GM23248 (cell line): ENCODE results near the gene POLD3. TPM values are rescaled to one million over a fixed set of nuclear protein-coding genes. Genes with fewer than 3 reads are reported as not detected.
"Not testable (repeated sequence)": the region's sequence is repeated elsewhere in the genome, so short reads cannot be mapped to it uniquely, and the experiment has no call there.

Experiments used
- DNase-seq: peaks from one replicate; pipeline ENCODE4 v3.0.0-alpha.2; 2015
- H2AFZ ChIP-seq: fragments of 200-600 bp; sonication (generic); 2 replicates; pipeline ENCODE4 v1.6.1; 2016; ENCODE audit warnings: antibody characterized with exemption
- H3F3A ChIP-seq: fragments of 200-600 bp; sonication (generic); 2 replicates; pipeline ENCODE4 v1.6.1; 2016; ENCODE audit warnings: mild to moderate bottlenecking, antibody characterized with exemption, mixed run types; ENCODE audit not compliant: insufficient read depth
- H3K27ac ChIP-seq: fragments of 200-600 bp; sonication (generic); 2 replicates; pipeline ENCODE4 v1.5.1; 2016; ENCODE audit warnings: mild to moderate bottlenecking
- H3K27me3 ChIP-seq: fragments of 200-600 bp; sonication (generic); replicated peaks from 2 replicates; pipeline ENCODE4 v1.6.1; 2016; ENCODE audit warnings: mild to moderate bottlenecking; ENCODE audit not compliant: insufficient read depth
- H3K36me3 ChIP-seq: fragments of 200-600 bp; sonication (generic); 2 replicates; pipeline ENCODE4 v1.6.1; 2016; ENCODE audit warnings: low read depth, mild to moderate bottlenecking
- H3K4me1 ChIP-seq: fragments of 200-600 bp; sonication (generic); 2 replicates; pipeline ENCODE4 v1.6.1; 2016; ENCODE audit warnings: mild to moderate bottlenecking; ENCODE audit not compliant: insufficient read depth
- H3K4me2 ChIP-seq: fragments of 200-600 bp; sonication (generic); one replicate; pipeline ENCODE4 v1.6.1; 2016; ENCODE audit warnings: mild to moderate bottlenecking; ENCODE audit not compliant: unreplicated experiment
- H3K4me3 ChIP-seq: fragments of 200-600 bp; sonication (generic); 2 replicates; pipeline ENCODE4 v1.5.1; 2016; ENCODE audit warnings: mild to moderate bottlenecking
- H3K79me2 ChIP-seq: fragments of 200-600 bp; sonication (generic); 2 replicates; pipeline ENCODE4 v1.6.1; 2016; ENCODE audit warnings: mild to moderate bottlenecking; ENCODE audit not compliant: insufficient read depth
- H3K9ac ChIP-seq: fragments of 200-600 bp; sonication (generic); 2 replicates; pipeline ENCODE4 v1.6.1; 2016; ENCODE audit warnings: mild to moderate bottlenecking
- H3K9me2 ChIP-seq: fragments of 200-600 bp; sonication (generic); 2 replicates; pipeline ENCODE4 v1.6.1; 2016; ENCODE audit warnings: mixed run types, mild to moderate bottlenecking, moderate library complexity; ENCODE audit not compliant: insufficient read depth
- H3K9me3 ChIP-seq: fragments of 200-600 bp; sonication (generic); one replicate; pipeline ENCODE4 v1.6.1; 2017; ENCODE audit warnings: low read depth
- H4K20me1 ChIP-seq: fragments of 200-600 bp; sonication (generic); 2 replicates; pipeline ENCODE4 v1.6.0; 2016; ENCODE audit not compliant: insufficient read depth
- EZH2 ChIP-seq: fragments of 200-600 bp; sonication (generic); IDR thresholded peaks from 2 replicates; pipeline ENCODE4 v1.6.1; 2018; ENCODE audit warnings: antibody characterized with exemption, mild to moderate bottlenecking; ENCODE audit not compliant: insufficient read depth, poor library complexity, severe bottlenecking
- EZH2phosphoT487 ChIP-seq: fragments of 200-600 bp; sonication (generic); IDR thresholded peaks from 2 replicates; pipeline ENCODE4 v1.6.1; 2018; ENCODE audit warnings: antibody characterized with exemption, moderate library complexity, mild to moderate bottlenecking, low read depth; ENCODE audit not compliant: insufficient read depth
- WGBS, 2 experiments: methylation state at CpG; one replicate each; pipeline ENCODE4 v1.1.6; 2015 to 2017; ENCODE audit warnings: low lambda C conversion rate in 2 of 2, low coverage in 1 of 2; ENCODE audit errors: missing lambda C conversion rate in 2 of 2; 5-methylcytosine and 5-hydroxymethylcytosine counted together
- in situ Hi-C: fragments of 300-500 bp; cut with MboI; formaldehyde crosslinking; loops from 2 replicates; pipeline ENCODE4 v1.15.0; 2020
- polyA plus RNA-seq: library from polyadenylated mRNA; unstranded; fragments of >200 nt; fragmentation: Nextera tagmentation; extraction: Ambion mirVana; gene quantifications from 2 replicates; pipeline ENCODE4 v1.2.1, GENCODE V29; 2016
- total RNA-seq: library from RNA; depleted of rRNA; stranded (reverse); fragments of >200 nt; shearing (Covaris generic); gene quantifications from 2 replicates; pipeline ENCODE4 v1.2.3, GENCODE V29; 2014

The POLD3 gene
- total and polyA plus RNA-seq, 2 experiments from 2014 or later, result 8.4 to 16.5 TPM

- no peaks in the 10 kb centered on the region for H3K79me2 ChIP-seq
- in situ Hi-C loops, result no loop called here
- H2AFZ ChIP-seq, result no peak overlapping the region
- H3K27ac ChIP-seq, result no peak overlapping the region
- H3K9ac ChIP-seq, result no peak overlapping the region
- TF ChIP-seq EZH2 (no peak), EZH2phosphoT487 (no peak)
- no peaks in the 10 kb centered on the region for H3F3A ChIP-seq
- H3K4me3 ChIP-seq, result no peak overlapping the region
- H3K9me2 ChIP-seq, result no peaks in the 10 kb centered on the region
- H3K4me2 ChIP-seq, result no peak overlapping the region
- H3K36me3 ChIP-seq, result no peaks in the 10 kb centered on the region
- no peaks in the 10 kb centered on the region for H3K27me3 ChIP-seq
- H3K4me1 ChIP-seq, result no peaks in the 10 kb centered on the region
- WGBS, 2 experiments, result 99 to 100% methylated on average over 5 of the region's 5 CpGs
- H3K9me3 ChIP-seq, result no peaks in the 10 kb centered on the region
- DNase-seq, result no peak
- no peaks in the 10 kb centered on the region for H4K20me1 ChIP-seq
These were observed 62.6 kb downstream of the POLD3 start for GRCh38 chr11:74654976-74655375.

GRCh38 chr11:74659124-74659523 is 66.7 kb downstream of the POLD3 start:
- H3K4me3 ChIP-seq, H4K20me1 ChIP-seq, H3K4me2 ChIP-seq, H2AFZ ChIP-seq, H3K9ac ChIP-seq, H3K27ac ChIP-seq, DNase-seq, H3K9me3 ChIP-seq, H3K79me2 ChIP-seq, H3F3A ChIP-seq, H3K4me1 ChIP-seq, H3K27me3 ChIP-seq, H3K36me3 ChIP-seq, H3K9me2 ChIP-seq, in situ Hi-C loops: not testable (repeated sequence)
- WGBS, 2 experiments, result 63 to 67% methylated on average over 3 of the region's 4 CpGs

GRCh38 chr11:74662487-74663103 is 70.2 kb downstream of the POLD3 start:
- in situ Hi-C loops, result no loop called here
- Histone ChIP-seq H3K4me1 (no peaks in the 10 kb centered on the region), H3K9ac (no peak overlapping the region), H3K4me2 (no peak overlapping the region), H3K9me3 (no peaks in the 10 kb centered on the region), H3K27me3 (no peaks in the 10 kb centered on the region), H3K79me2 (no peaks in the 10 kb centered on the region), H3K27ac (no peak overlapping the region), H3K9me2 (no peaks in the 10 kb centered on the region), H3K4me3 (no peak overlapping the region), H4K20me1 (no peaks in the 10 kb centered on the region), H3F3A (no peaks in the 10 kb centered on the region), H3K36me3 (no peaks in the 10 kb centered on the region), H2AFZ (no peak overlapping the region)
- no peak for DNase-seq
- TF ChIP-seq EZH2phosphoT487 (no peak), EZH2 (no peak)
- 98 to 100% methylated on average over 4 of the region's 4 CpGs for WGBS, 2 experiments

GRCh38 chr11:74663315-74663714 is 70.9 kb downstream of the POLD3 start:
- Histone ChIP-seq H4K20me1 (no peaks in the 10 kb centered on the region), H3K79me2 (no peaks in the 10 kb centered on the region), H3K9ac (no peak overlapping the region), H3K9me2 (no peaks in the 10 kb centered on the region), H3K9me3 (no peaks in the 10 kb centered on the region), H3K4me1 (no peaks in the 10 kb centered on the region), H3K27me3 (no peaks in the 10 kb centered on the region), H2AFZ (no peak overlapping the region), H3K4me2 (no peak overlapping the region), H3K27ac (no peak overlapping the region), H3F3A (no peaks in the 10 kb centered on the region), H3K4me3 (no peak overlapping the region), H3K36me3 (no peaks in the 10 kb centered on the region)
- in situ Hi-C loops, result no loop called here
- TF ChIP-seq EZH2 (no peak), EZH2phosphoT487 (no peak)
- WGBS, 2 experiments, result 89 to 93% methylated on average over 1 of the region's 1 CpG
- no peak for DNase-seq
